Measurements from ENCODE around the gene SNX25. TPM values are rescaled to one million over a fixed set of nuclear protein-coding genes. Genes with fewer than 3 reads are reported as not detected.
"Not testable (repeated sequence)": the region's sequence is repeated elsewhere in the genome, so short reads cannot be mapped to it uniquely, and the experiment has no call there.

Gene SNX25
- total RNA-seq, 1 donor from 2014 or later, result 40.6 TPM

DNA sequence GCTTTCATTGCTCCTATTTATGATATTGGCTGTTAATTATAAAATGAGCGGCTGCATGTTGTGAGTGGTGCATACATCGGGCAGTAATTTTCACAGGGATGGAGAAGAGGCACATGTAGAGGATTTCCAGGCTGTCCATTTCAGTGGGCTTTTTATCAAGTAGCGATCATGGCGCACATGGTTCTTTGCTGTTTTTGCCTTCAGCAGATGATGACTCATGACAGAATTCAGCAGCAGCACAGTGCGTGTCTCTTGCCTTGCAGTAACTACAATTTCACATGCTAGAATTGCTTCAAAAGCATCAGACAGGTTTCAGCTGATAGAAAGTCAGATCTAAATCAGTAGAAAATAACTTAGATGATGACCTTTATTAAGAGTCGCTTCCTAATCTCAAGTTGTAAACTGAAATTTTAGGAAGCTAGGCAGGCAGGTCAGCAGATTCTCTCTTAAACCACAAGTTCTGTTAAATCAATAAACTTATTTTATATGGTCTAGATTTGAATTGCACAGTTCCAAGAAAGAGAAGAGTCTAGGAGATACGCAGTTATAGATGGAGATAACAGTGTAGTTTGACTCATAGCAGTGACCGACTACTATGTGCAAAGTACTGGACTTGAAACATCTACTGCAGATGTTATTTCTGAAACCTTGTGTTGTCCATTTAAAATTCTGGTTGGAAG lies 150.5 kb downstream of the SNX25 start:
- H3K4me3 ChIP-seq (ENCODE audit: low read depth, low read length), result no peak overlapping the region
- TF ChIP-seq CTCF (conservative IDR thresholded peaks at IDR 0.05; ENCODE audit: low read depth, low read length), result no peak
- DNase-seq (ENCODE audit: low read depth), result no peak

DNA sequence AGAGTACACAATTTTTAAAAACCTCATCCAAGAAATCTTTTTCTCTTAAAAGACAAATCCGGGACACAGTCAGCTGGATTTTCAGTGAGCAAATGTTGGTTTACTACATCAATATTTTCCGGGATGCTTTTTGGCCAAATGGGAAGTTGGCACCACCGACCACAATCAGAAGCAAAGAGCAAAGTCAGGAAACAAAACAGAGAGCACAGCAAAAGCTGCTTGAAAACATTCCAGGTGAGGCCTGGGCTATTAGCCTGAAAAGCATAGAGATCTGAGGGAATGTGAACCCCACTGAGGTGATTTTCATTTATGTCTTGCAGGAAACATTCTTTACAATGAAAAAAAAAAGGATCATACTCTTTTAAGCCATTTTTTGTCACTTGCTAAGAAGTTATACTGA lies 152.5 kb downstream of the SNX25 start:
- TF ChIP-seq CTCF (conservative IDR thresholded peaks at IDR 0.05; ENCODE audit: low read depth, low read length), result no peak
- H3K4me3 ChIP-seq (ENCODE audit: low read depth, low read length), result no peak overlapping the region
- no peak for DNase-seq (ENCODE audit: low read depth)

GRCh38 chr4:185362570-185362969 lies 153.2 kb downstream of the SNX25 start:
- H3K4me3 ChIP-seq (ENCODE audit: low read depth, low read length); DNase-seq (ENCODE audit: low read depth): not testable (repeated sequence)

- DNase-seq (ENCODE audit: low read depth), result no peak
- no peak overlapping the region for H3K4me3 ChIP-seq (ENCODE audit: low read depth, low read length)
- TF ChIP-seq CTCF (conservative IDR thresholded peaks at IDR 0.05; ENCODE audit: low read depth, low read length), result no peak
Observed at GRCh38 chr4:185363251-185363650, 153.9 kb downstream of the SNX25 start.

DNA sequence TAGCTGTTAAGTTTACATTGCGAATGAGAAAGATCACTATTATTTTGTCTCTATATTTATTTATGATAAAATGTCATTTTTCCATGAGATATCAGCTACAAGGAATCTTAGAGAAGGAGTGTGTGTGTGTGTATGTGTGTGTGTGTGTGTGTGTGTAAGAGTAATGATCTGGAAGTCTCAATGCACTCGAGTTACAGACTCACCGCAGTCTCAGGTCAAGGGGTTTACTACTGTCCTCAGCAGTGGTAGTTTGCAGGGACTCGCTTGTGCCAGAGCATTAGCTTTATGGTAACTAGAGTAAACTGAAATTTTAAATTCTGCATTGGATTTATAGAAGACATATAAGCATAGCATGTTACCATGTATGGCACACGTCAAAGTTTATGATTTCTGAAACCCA lies 155.5 kb downstream of the SNX25 start:
- no peak for DNase-seq (ENCODE audit: low read depth)
- H3K4me3 ChIP-seq (ENCODE audit: low read depth, low read length), result no peak overlapping the region
- no peak for TF ChIP-seq CTCF (conservative IDR thresholded peaks at IDR 0.05; ENCODE audit: low read depth, low read length)

DNA sequence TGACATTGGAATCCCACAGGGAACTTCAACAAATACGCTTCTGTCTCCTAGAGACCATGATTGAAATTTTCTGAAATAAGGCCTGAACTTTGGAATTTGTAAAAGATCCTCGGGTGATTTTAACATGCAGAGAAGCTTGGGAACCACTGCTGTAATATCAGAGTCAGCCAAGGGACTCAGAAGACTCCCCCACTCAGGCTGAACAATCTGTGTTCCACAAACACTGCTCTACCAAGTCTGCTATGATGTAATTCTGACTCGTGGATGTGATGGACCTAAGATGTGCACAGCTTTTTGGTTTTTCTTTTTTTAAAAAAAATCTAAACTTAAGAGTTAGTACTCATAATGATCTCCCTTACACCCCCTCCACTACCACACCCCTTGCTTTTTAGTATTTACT lies 160.3 kb downstream of the SNX25 start:
- no peak for DNase-seq (ENCODE audit: low read depth)
- no peak for TF ChIP-seq CTCF (conservative IDR thresholded peaks at IDR 0.05; ENCODE audit: low read depth, low read length)
- H3K4me3 ChIP-seq (ENCODE audit: low read depth, low read length), result no peak overlapping the region

DNA sequence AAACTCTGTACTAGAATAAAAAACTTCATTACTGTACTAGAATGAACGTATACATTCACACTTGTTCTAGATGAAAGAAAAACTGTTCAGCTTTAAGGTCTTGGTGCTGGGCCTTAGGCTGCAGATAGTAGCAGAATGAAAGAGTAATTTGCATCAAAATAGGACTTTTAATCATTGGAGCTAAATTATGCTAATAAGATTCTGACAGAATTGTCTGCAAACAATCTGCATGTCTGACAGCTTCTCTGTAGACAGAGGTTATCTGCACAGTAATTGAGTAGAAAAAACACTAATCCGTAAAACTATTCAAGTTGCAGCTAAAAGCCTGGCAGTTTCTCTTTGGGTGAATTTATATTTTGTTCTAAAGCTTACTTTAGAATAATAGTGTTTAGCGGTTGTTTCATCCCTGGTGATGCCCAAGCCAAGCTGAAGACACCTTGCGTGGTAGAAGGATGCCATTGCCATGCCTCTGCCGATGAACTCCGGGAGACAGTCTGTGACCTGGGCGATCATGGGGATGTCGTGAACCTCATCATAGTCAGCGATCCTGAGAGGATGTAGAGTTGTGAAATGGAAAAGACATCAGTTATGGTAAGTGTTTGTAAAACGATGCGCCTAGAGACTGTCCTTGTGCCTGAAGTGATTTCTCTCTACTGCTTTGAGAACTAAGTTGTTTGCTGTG lies 161.0 kb downstream of the SNX25 start:
- no peak overlapping the region for H3K4me3 ChIP-seq (ENCODE audit: low read depth, low read length)
- DNase-seq (ENCODE audit: low read depth), result no peak
- TF ChIP-seq CTCF (conservative IDR thresholded peaks at IDR 0.05; ENCODE audit: low read depth, low read length), result no peak
